Measurements from ENCODE around the gene DPEP1. TPM values are rescaled to one million over a fixed set of nuclear protein-coding genes. Genes with fewer than 3 reads are reported as not detected.
"Not testable (repeated sequence)": the region's sequence is repeated elsewhere in the genome, so short reads cannot be mapped to it uniquely, and the experiment has no call there.

The DPEP1 gene
- polyA plus RNA-seq, 2 donors: 0.05 TPM; not detected in 1

- peak overlapping the region; percentile 81 to 96 for H3K4me3 ChIP-seq (ENCODE audit: low read depth in 1 of 2, low read length in 2 of 2)
- WGBS, 2 donors: 26 to 31% methylated on average over 32 of the region's 32 CpGs
- H3K4me1 ChIP-seq (ENCODE audit: control insufficient read depth in 2 of 2, insufficient read depth in 2 of 2, low read length in 1 of 2): peaks cover 5 to 6% of the 10 kb centered on the region in 2 donors
- no peaks in the 10 kb centered on the region for H3K27me3 ChIP-seq (ENCODE audit: control insufficient read depth in 1 of 2, insufficient read depth in 2 of 2, low read length in 2 of 2)
- H3K9me3 ChIP-seq (ENCODE audit: control insufficient read depth in 2 of 2, insufficient read depth in 1 of 2, low read depth in 1 of 2, low read length in 1 of 2): no peaks in the 10 kb centered on the region
- peaks cover 0 to 8% of the 10 kb centered on the region in 2 donors for H3K36me3 ChIP-seq (ENCODE audit: control insufficient read depth in 2 of 2, insufficient read depth in 2 of 2, low read length in 1 of 2)
- no peak overlapping the region for H3K27ac ChIP-seq (ENCODE audit: low read depth in 2 of 2, low read length in 1 of 2)
Observed at GRCh38 chr16:89656435-89657121, 43.1 kb downstream of the DPEP1 start.

GRCh38 chr16:89657442-89658220, 44.2 kb downstream of the DPEP1 start, which contains the start of the genes CHMP1A and SPATA33:
Gene CHMP1A, minus strand, starts transcription at chr16:89657708. Its CDS starts 120 bp downstream, at chr16:89657588.
Gene SPATA33, plus strand, starts transcription at chr16:89657836. Its CDS starts 76 bp downstream, at chr16:89657912.
- WGBS, 2 donors: 0% methylated on average over 83 to 99 of the region's 99 CpGs
- no peaks in the 10 kb centered on the region for H3K27me3 ChIP-seq (ENCODE audit: control insufficient read depth in 1 of 2, insufficient read depth in 2 of 2, low read length in 2 of 2)
- H3K36me3 ChIP-seq (ENCODE audit: control insufficient read depth in 2 of 2, insufficient read depth in 2 of 2, low read length in 1 of 2): peaks cover 0 to 2% of the 10 kb centered on the region in 2 donors
- H3K4me1 ChIP-seq (ENCODE audit: control insufficient read depth in 2 of 2, insufficient read depth in 2 of 2, low read length in 1 of 2): peaks cover 5 to 6% of the 10 kb centered on the region in 2 donors
- H3K27ac ChIP-seq (ENCODE audit: low read depth in 2 of 2, low read length in 1 of 2): peak within 1 kb of the TSS; percentile 89 to 93
- no peaks in the 10 kb centered on the region for H3K9me3 ChIP-seq (ENCODE audit: control insufficient read depth in 2 of 2, insufficient read depth in 1 of 2, low read depth in 1 of 2, low read length in 1 of 2)
- peak within 1 kb of the TSS; percentile 81 to 96 for H3K4me3 ChIP-seq (ENCODE audit: low read depth in 1 of 2, low read length in 2 of 2)

- H3K36me3 ChIP-seq (ENCODE audit: control insufficient read depth in 2 of 2, insufficient read depth in 2 of 2, low read length in 1 of 2): peaks cover 0 to 2% of the 10 kb centered on the region in 2 donors
- peak overlapping the region; percentile 81 to 96 for H3K4me3 ChIP-seq (ENCODE audit: low read depth in 1 of 2, low read length in 2 of 2)
- H3K27ac ChIP-seq (ENCODE audit: low read depth in 2 of 2, low read length in 1 of 2): peak overlapping the region; percentile 89 to 93
- H3K4me1 ChIP-seq (ENCODE audit: control insufficient read depth in 2 of 2, insufficient read depth in 2 of 2, low read length in 1 of 2): peaks cover 5 to 6% of the 10 kb centered on the region in 2 donors
- H3K9me3 ChIP-seq (ENCODE audit: control insufficient read depth in 2 of 2, insufficient read depth in 1 of 2, low read depth in 1 of 2, low read length in 1 of 2): no peaks in the 10 kb centered on the region
- no peaks in the 10 kb centered on the region for H3K27me3 ChIP-seq (ENCODE audit: control insufficient read depth in 1 of 2, insufficient read depth in 2 of 2, low read length in 2 of 2)
- WGBS, 2 donors: 14 to 15% methylated on average over 27 of the region's 27 CpGs
Observed at GRCh38 chr16:89658221-89658879, 44.9 kb downstream of the DPEP1 start.

- Histone ChIP-seq H3K27ac (ENCODE audit: low read depth in 2 of 2, low read length in 1 of 2) (no peak overlapping the region), H3K9me3 (ENCODE audit: control insufficient read depth in 2 of 2, insufficient read depth in 1 of 2, low read depth in 1 of 2, low read length in 1 of 2) (no peaks in the 10 kb centered on the region), H3K36me3 (ENCODE audit: control insufficient read depth in 2 of 2, insufficient read depth in 2 of 2, low read length in 1 of 2) (no peaks in the 10 kb centered on the region), H3K27me3 (ENCODE audit: control insufficient read depth in 1 of 2, insufficient read depth in 2 of 2, low read length in 2 of 2) (no peaks in the 10 kb centered on the region), H3K4me1 (ENCODE audit: control insufficient read depth in 2 of 2, insufficient read depth in 2 of 2, low read length in 1 of 2) (peaks cover 5 to 6% of the 10 kb centered on the region in 2 donors), H3K4me3 (ENCODE audit: low read depth in 1 of 2, low read length in 2 of 2) (no peak overlapping the region)
- 92 to 95% methylated on average over 7 of the region's 7 CpGs for whole genome bisulfite sequencing, 2 donors
Observed at GRCh38 chr16:89660146-89660545, 46.7 kb downstream of the DPEP1 start.

- no peaks in the 10 kb centered on the region for H3K36me3 ChIP-seq (ENCODE audit: control insufficient read depth in 2 of 2, insufficient read depth in 2 of 2, low read length in 1 of 2)
- 94 to 96% methylated on average over 9 of the region's 9 CpGs for WGBS, 2 donors
Observed at GRCh38 chr16:89661215-89661614, 47.8 kb downstream of the DPEP1 start.

GRCh38 chr16:89664238-89664637, 50.8 kb downstream of the DPEP1 start:
- H3K36me3 ChIP-seq (ENCODE audit: control insufficient read depth in 2 of 2, insufficient read depth in 2 of 2, low read length in 1 of 2); H3K4me1 ChIP-seq (ENCODE audit: control insufficient read depth in 2 of 2, insufficient read depth in 2 of 2, low read length in 1 of 2); H3K27ac ChIP-seq (ENCODE audit: low read depth in 2 of 2, low read length in 1 of 2); H3K4me3 ChIP-seq (ENCODE audit: low read depth in 1 of 2, low read length in 2 of 2); H3K27me3 ChIP-seq (ENCODE audit: control insufficient read depth in 1 of 2, insufficient read depth in 2 of 2, low read length in 2 of 2); H3K9me3 ChIP-seq (ENCODE audit: control insufficient read depth in 2 of 2, insufficient read depth in 1 of 2, low read depth in 1 of 2, low read length in 1 of 2): not testable (repeated sequence)
- WGBS, 2 donors: 82% methylated on average over 10 of the region's 11 CpGs

More at GRCh38 chr16:89661215-89661614, 47.8 kb downstream of the DPEP1 start:
- H3K4me3 ChIP-seq (ENCODE audit: low read depth in 1 of 2, low read length in 2 of 2): no peak overlapping the region
- no peaks in the 10 kb centered on the region for H3K27me3 ChIP-seq (ENCODE audit: control insufficient read depth in 1 of 2, insufficient read depth in 2 of 2, low read length in 2 of 2)
- no peaks in the 10 kb centered on the region for H3K9me3 ChIP-seq (ENCODE audit: control insufficient read depth in 2 of 2, insufficient read depth in 1 of 2, low read depth in 1 of 2, low read length in 1 of 2)
- peaks cover 5 to 6% of the 10 kb centered on the region in 2 donors for H3K4me1 ChIP-seq (ENCODE audit: control insufficient read depth in 2 of 2, insufficient read depth in 2 of 2, low read length in 1 of 2)
- no peak overlapping the region for H3K27ac ChIP-seq (ENCODE audit: low read depth in 2 of 2, low read length in 1 of 2)

GRCh38 chr16:89667000-89667399, 53.6 kb downstream of the DPEP1 start:
- H3K27ac ChIP-seq (ENCODE audit: low read depth in 2 of 2, low read length in 1 of 2); H3K27me3 ChIP-seq (ENCODE audit: control insufficient read depth in 1 of 2, insufficient read depth in 2 of 2, low read length in 2 of 2); H3K4me1 ChIP-seq (ENCODE audit: control insufficient read depth in 2 of 2, insufficient read depth in 2 of 2, low read length in 1 of 2); H3K9me3 ChIP-seq (ENCODE audit: control insufficient read depth in 2 of 2, insufficient read depth in 1 of 2, low read depth in 1 of 2, low read length in 1 of 2); H3K4me3 ChIP-seq (ENCODE audit: low read depth in 1 of 2, low read length in 2 of 2); H3K36me3 ChIP-seq (ENCODE audit: control insufficient read depth in 2 of 2, insufficient read depth in 2 of 2, low read length in 1 of 2): not testable (repeated sequence)
- WGBS, 2 donors: 45 to 46% methylated on average over 6 to 7 of the region's 7 CpGs

- Histone ChIP-seq H3K27ac (ENCODE audit: low read depth in 2 of 2, low read length in 1 of 2) (no peak overlapping the region), H3K36me3 (ENCODE audit: control insufficient read depth in 2 of 2, insufficient read depth in 2 of 2, low read length in 1 of 2) (no peaks in the 10 kb centered on the region), H3K27me3 (ENCODE audit: control insufficient read depth in 1 of 2, insufficient read depth in 2 of 2, low read length in 2 of 2) (no peaks in the 10 kb centered on the region), H3K9me3 (ENCODE audit: control insufficient read depth in 2 of 2, insufficient read depth in 1 of 2, low read depth in 1 of 2, low read length in 1 of 2) (no peaks in the 10 kb centered on the region), H3K4me3 (ENCODE audit: low read depth in 1 of 2, low read length in 2 of 2) (no peak overlapping the region), H3K4me1 (ENCODE audit: control insufficient read depth in 2 of 2, insufficient read depth in 2 of 2, low read length in 1 of 2) (no peaks in the 10 kb centered on the region)
- 77 to 85% methylated on average over 9 of the region's 9 CpGs for WGBS, 2 donors
Observed at GRCh38 chr16:89667633-89668032, 54.2 kb downstream of the DPEP1 start.

- Histone ChIP-seq H3K27me3 (ENCODE audit: control insufficient read depth in 1 of 2, insufficient read depth in 2 of 2, low read length in 2 of 2) (no peaks in the 10 kb centered on the region), H3K27ac (ENCODE audit: low read depth in 2 of 2, low read length in 1 of 2) (no peak overlapping the region), H3K4me1 (ENCODE audit: control insufficient read depth in 2 of 2, insufficient read depth in 2 of 2, low read length in 1 of 2) (no peaks in the 10 kb centered on the region), H3K36me3 (ENCODE audit: control insufficient read depth in 2 of 2, insufficient read depth in 2 of 2, low read length in 1 of 2) (no peaks in the 10 kb centered on the region), H3K9me3 (ENCODE audit: control insufficient read depth in 2 of 2, insufficient read depth in 1 of 2, low read depth in 1 of 2, low read length in 1 of 2) (no peaks in the 10 kb centered on the region), H3K4me3 (ENCODE audit: low read depth in 1 of 2, low read length in 2 of 2) (peak overlapping the region in 1 of 2 donors; percentile 37)
- 53% methylated on average over 5 of the region's 5 CpGs for WGBS, 2 donors
Observed at GRCh38 chr16:89668790-89669158, 55.3 kb downstream of the DPEP1 start.

All from esophagus (tissue), 2 donors.